Activated CD8-positive, alpha-beta memory T cell treated with anti-CD3 and anti-CD28 coated beads, Interleukin-2, amount 50 U/mL, for 1 hour (primary cell): ENCODE results near the gene SPAG16.

ENCODE experiments used
- DNase-seq: peaks from one replicate; pipeline ENCODE4 v3.0.0-alpha.2; 2020; ENCODE audit errors: extremely low read depth

SPAG16 gene

GRCh38 chr2:213806125-213806726, 522.0 kb downstream of the SPAG16 start:
- DNase-seq = no peak

- no peak for DNase-seq
These were observed 532.3 kb downstream of the SPAG16 start for GRCh38 chr2:213816583-213816982.

- DNase-seq = no peak
These were observed 534.2 kb downstream of the SPAG16 start for GRCh38 chr2:213818436-213818835.

GRCh38 chr2:213834331-213834730, 550.1 kb downstream of the SPAG16 start:
- DNase-seq = no peak

GRCh38 chr2:213834746-213835145, 550.5 kb downstream of the SPAG16 start:
- no peak for DNase-seq

- DNase-seq = no peak
These were observed 562.6 kb downstream of the SPAG16 start for GRCh38 chr2:213846856-213847255.

GRCh38 chr2:213847316-213847715, 563.1 kb downstream of the SPAG16 start:
- no peak for DNase-seq

- DNase-seq = no peak
These were observed 564.4 kb downstream of the SPAG16 start for GRCh38 chr2:213848631-213849030.

- DNase-seq = no peak
These were observed 577.4 kb downstream of the SPAG16 start for GRCh38 chr2:213861638-213862037.

GRCh38 chr2:213862407-213863076, 578.3 kb downstream of the SPAG16 start:
- no peak for DNase-seq

- no peak for DNase-seq
These were observed 579.3 kb downstream of the SPAG16 start for GRCh38 chr2:213863541-213863940.

- DNase-seq = no peak
These were observed 584.3 kb downstream of the SPAG16 start for GRCh38 chr2:213868526-213868925.

GRCh38 chr2:213885485-213885884, 601.2 kb downstream of the SPAG16 start:
- no peak for DNase-seq

GRCh38 chr2:213914510-213914909, 630.2 kb downstream of the SPAG16 start:
- DNase-seq = no peak

GRCh38 chr2:213920014-213920413, 635.8 kb downstream of the SPAG16 start:
- DNase-seq = no peak

GRCh38 chr2:213923543-213923942, 639.3 kb downstream of the SPAG16 start:
- DNase-seq = no peak

- DNase-seq = no peak
These were observed 650.3 kb downstream of the SPAG16 start for GRCh38 chr2:213934560-213934959.

- DNase-seq = no peak
These were observed 673.8 kb downstream of the SPAG16 start for GRCh38 chr2:213958086-213958485.

- DNase-seq = no peak
These were observed 675.3 kb downstream of the SPAG16 start for GRCh38 chr2:213959589-213959988.

- no peak for DNase-seq
These were observed 687.3 kb downstream of the SPAG16 start for GRCh38 chr2:213971536-213971935.

GRCh38 chr2:213980883-213981282, 696.6 kb downstream of the SPAG16 start:
- DNase-seq = no peak

GRCh38 chr2:213989207-213989606, 704.9 kb downstream of the SPAG16 start:
- no peak for DNase-seq

- DNase-seq = no peak
These were observed 707.3 kb downstream of the SPAG16 start for GRCh38 chr2:213991453-213992108.
